ENCODE measurements around the gene OR5C1. TPM values are rescaled to one million over a fixed set of nuclear protein-coding genes. Genes with fewer than 3 reads are reported as not detected.

OR5C1 gene
- total RNA-seq, 1 experiment from 2014 or later = not detected

DNA sequence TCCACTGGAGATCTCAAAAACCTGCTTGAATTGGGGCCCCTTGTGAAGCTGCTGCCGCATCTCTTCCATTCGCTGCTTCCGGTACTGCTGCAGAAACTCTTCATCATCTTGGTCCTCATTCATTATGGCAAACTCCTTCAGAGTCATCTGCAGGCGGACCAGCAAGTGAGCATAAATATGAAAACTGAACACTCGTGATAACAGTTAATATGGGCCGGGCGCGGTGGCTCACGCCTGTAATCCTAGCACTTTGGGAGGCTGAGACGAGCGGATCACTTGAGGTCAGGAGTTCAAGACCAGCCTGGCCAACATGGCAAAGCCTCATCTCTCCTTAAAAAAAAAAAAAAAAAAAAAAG lies 31.7 kb downstream of the OR5C1 start:
- Histone ChIP-seq H3K56ac (ENCODE audit: insufficient read length, low read depth, low read length) (no peak overlapping the region), H2BK5ac (ENCODE audit: insufficient read length, low read length) (no peak overlapping the region), H3K4ac (ENCODE audit: low read depth, low read length) (no peak overlapping the region), H3K23me2 (ENCODE audit: insufficient read length, low read depth, low read length, poor library complexity, severe bottlenecking) (no peaks in the 10 kb centered on the region), H3K79me2 (ENCODE audit: insufficient read depth, low read length) (no peaks in the 10 kb centered on the region), H4K91ac (ENCODE audit: insufficient read length, low read depth, low read length) (no peak overlapping the region), H4K5ac (ENCODE audit: insufficient read length, low read depth, low read length) (no peak overlapping the region), H3K9ac (ENCODE audit: extremely low read depth, insufficient read length, low read length) (no peak overlapping the region), H3K23ac (ENCODE audit: insufficient read length, low read depth, low read length) (no peak overlapping the region), H2BK120ac (ENCODE audit: low read depth, low read length, poor library complexity, severe bottlenecking) (no peak overlapping the region), H3K27ac (ENCODE audit: insufficient read length, low read depth, low read length) (no peak overlapping the region), H3K4me1 (ENCODE audit: insufficient read depth, low read length) (no peaks in the 10 kb centered on the region), H2BK20ac (ENCODE audit: low read depth, low read length, poor library complexity, severe bottlenecking) (no peak overlapping the region), H3K4me2 (ENCODE audit: insufficient read depth, insufficient read length, low read length) (no peak overlapping the region), H2AK5ac (ENCODE audit: insufficient read length, low read length) (no peak overlapping the region), H2BK15ac (ENCODE audit: low read depth, low read length) (no peak overlapping the region), H3K9me3 (ENCODE audit: control insufficient read depth, low read depth, low read length) (no peaks in the 10 kb centered on the region), H2AFZ (ENCODE audit: low read length) (no peak overlapping the region), H3K79me1 (ENCODE audit: insufficient read depth, low read depth, low read length, poor library complexity, severe bottlenecking) (peaks cover 5% of the 10 kb centered on the region), H3K18ac (ENCODE audit: insufficient read length, low read depth, low read length) (no peak overlapping the region), H3K27me3 (ENCODE audit: insufficient read depth, low read length) (no peaks in the 10 kb centered on the region), H4K20me1 (ENCODE audit: control insufficient read depth, insufficient read depth, insufficient read length) (no peaks in the 10 kb centered on the region), H2BK12ac (ENCODE audit: insufficient read length, low read depth, low read length) (no peak overlapping the region), H3K14ac (ENCODE audit: insufficient read depth, low read length) (no peak overlapping the region), H3T11ph (ENCODE audit: low read length) (no peak overlapping the region), H4K8ac (replicated peaks; ENCODE audit: insufficient read length, low read depth, low read length) (no peak overlapping the region)
- Mint-ChIP-seq H3K27me3 (ENCODE audit: low read depth) (no peaks in the 10 kb centered on the region), H3K4me3 (no peak overlapping the region), H3K9me3 (no peaks in the 10 kb centered on the region), H3K4me1 (no peaks in the 10 kb centered on the region), H3K36me3 (ENCODE audit: insufficient read depth in 1 of 3, low read depth in 3 of 3) (peaks cover 21 to 56% (median 43%) of the 10 kb centered on the region in 3 experiments; a peak in 6 of 7 replicates), H3K27ac (no peak overlapping the region)
- TF ChIP-seq CTCF (conservative IDR thresholded peaks at IDR 0.05) = no peak
- DNase-seq = no peak
- WGBS (ENCODE audit: extremely low coverage, insufficient read length, low lambda C conversion rate) = no CpG with 5 or more reads among the region's 11 CpGs

All from H9 (cell line).